Stomach (tissue), 9 donors: ENCODE measurements around the gene CNTNAP5. TPM values are rescaled to one million over a fixed set of nuclear protein-coding genes. Genes with fewer than 3 reads are reported as not detected.

Source experiments
- DNase-seq, 2 donors: peaks; one replicate each; pipeline versions ENCODE4 v3.0.0 to v3.0.0-alpha.2; 2013 to 2019
- H3K27ac ChIP-seq, 5 donors: fragments of 200-600 bp in 4 of 5; sonication (generic) in 4 of 5; one replicate each; pipeline ENCODE4 v1.5.1; 2013 to 2019; ENCODE audit warnings: mild to moderate bottlenecking in 1 of 5, moderate library complexity in 1 of 5
- H3K27me3 ChIP-seq, 3 donors: fragments of 200-600 bp; sonication (generic); one replicate each; pipeline ENCODE4 v1.5.1; 2017 to 2019; ENCODE audit warnings: mixed run types in 1 of 3
- H3K36me3 ChIP-seq, 4 donors: fragments of 200-600 bp; sonication (generic); 1 replicate in 3 of 4; 2 replicates in 1 of 4; pipeline ENCODE4 v1.5.1; 2016 to 2019
- H3K4me1 ChIP-seq, 4 donors: fragments of 200-600 bp; sonication (generic); one replicate each; pipeline ENCODE4 v1.5.1; 2016 to 2019
- H3K4me3 ChIP-seq, 4 donors: fragments of 200-600 bp; sonication (generic) in 3 of 4; one replicate each; pipeline ENCODE4 v1.5.1; 2016 to 2019; ENCODE audit warnings: mild to moderate bottlenecking in 1 of 4
- H3K9me3 ChIP-seq, 4 donors: fragments of 200-600 bp; sonication (generic); one replicate each; pipeline ENCODE4 v1.5.1; 2016 to 2019
- CTCF ChIP-seq, 7 experiments: fragments of 450-650 bp in 4 of 7; fragments of 200-600 bp in 3 of 7; sonication (generic) in 3 of 7; IDR thresholded peaks; one replicate each; pipeline ENCODE4 v1.5.1; 2016 to 2019; ENCODE audit warnings: antibody characterized with exemption in 7 of 7, control low read depth in 2 of 7, mild to moderate bottlenecking in 1 of 7
- EP300 ChIP-seq: sonication (generic); formaldehyde crosslinking; IDR thresholded peaks from one replicate; pipeline ENCODE4 v1.6.1; 2017; ENCODE audit warnings: antibody characterized with exemption
- POLR2A ChIP-seq, 4 donors: fragments of 450-650 bp; IDR thresholded peaks; one replicate each; pipeline ENCODE4 v1.6.1; 2016; ENCODE audit warnings: antibody characterized with exemption in 4 of 4, control low read depth in 2 of 4, mild to moderate bottlenecking in 1 of 4, moderate library complexity in 1 of 4
- POLR2AphosphoS5 ChIP-seq, 3 donors: sonication (generic); formaldehyde crosslinking; IDR thresholded peaks; one replicate each; pipeline ENCODE4 v1.6.1; 2016; ENCODE audit warnings: antibody characterized with exemption in 3 of 3
- whole genome bisulfite sequencing, 5 donors: extraction: QIAGEN DNeasy Blood & Tissue Kit in 3 of 5; methylation state at CpG; one replicate each; pipeline versions ENCODE4 v1.1.5 to v1.1.7; 2013 to 2018; 5-methylcytosine and 5-hydroxymethylcytosine counted together
- intact Hi-C: fragments of 100-400 bp; cut with DNase I; formaldehyde crosslinking; loops from one replicate; pipeline ENCODE4 v1.15.1; 2023; ENCODE audit warnings: low total_unique reads
- polyA plus RNA-seq, 3 donors: library from polyadenylated mRNA; stranded (reverse); fragments of 200-250 nt; gene quantifications; one replicate each; pipeline ENCODE4 v1.2.3, GENCODE V29; 2013
- total RNA-seq, 5 donors: library from RNA; depleted of rRNA; stranded (reverse); fragments of >200 nt; gene quantifications; one replicate each; pipeline versions ENCODE4 v1.1.0 to v1.2.3, GENCODE V29; 2014 to 2016
- donor health status: healthy with polysubstance abuse.
- donor health status: Bipolar disorder and iron deficiency.
- donor health status: healthy.

Gene CNTNAP5
- total and polyA plus RNA-seq, 8 donors, result 1.3 TPM; not detected in 7

GRCh38 chr2:124267794-124268193 lies 242.7 kb downstream of the CNTNAP5 start:
- intact Hi-C loops, result no loop called here
- DNase-seq, result peak in 1 of 2 donors; percentile 40
- TF ChIP-seq POLR2AphosphoS5 (IDR thresholded peaks at IDR 0.05), result no peak
- no peak for TF ChIP-seq CTCF (IDR thresholded peaks at IDR 0.05)
- no peak for TF ChIP-seq EP300
- TF ChIP-seq POLR2A (IDR thresholded peaks at IDR 0.05), result no peak
- H3K9me3 ChIP-seq, result peaks cover 0 to 4% (median 0%) of the 10 kb centered on the region in 4 donors
- H3K4me3 ChIP-seq, result no peak overlapping the region
- no peak overlapping the region for H3K27ac ChIP-seq
- H3K4me1 ChIP-seq, result peaks cover 0 to 15% (median 5%) of the 10 kb centered on the region in 4 donors
- H3K27me3 ChIP-seq, result no peaks in the 10 kb centered on the region
- 42 to 62% (median 47%) methylated on average over 5 of the region's 5 CpGs for WGBS, 5 donors
- no peaks in the 10 kb centered on the region for H3K36me3 ChIP-seq

- TF ChIP-seq POLR2AphosphoS5 (IDR thresholded peaks at IDR 0.05) (peak in 2 of 3 donors; percentile 4 to 40), POLR2A (IDR thresholded peaks at IDR 0.05) (no peak)
- Histone ChIP-seq H3K27ac (peak overlapping the region in 2 of 5 donors; percentile 34 to 49), H3K4me1 (peaks cover 0 to 15% (median 5%) of the 10 kb centered on the region in 4 donors), H3K36me3 (no peaks in the 10 kb centered on the region), H3K27me3 (no peaks in the 10 kb centered on the region), H3K9me3 (peaks cover 0 to 4% (median 0%) of the 10 kb centered on the region in 4 donors), H3K4me3 (no peak overlapping the region)
- DNase-seq, result peak in 1 of 2 donors; percentile 47
- WGBS, 5 donors, result 23 to 64% (median 49%) methylated on average over 7 of the region's 7 CpGs
- intact Hi-C loops, result no loop called here
These were observed 244.3 kb downstream of the CNTNAP5 start for GRCh38 chr2:124269348-124269747.

- Histone ChIP-seq H3K9me3 (no peaks in the 10 kb centered on the region), H3K4me3 (no peak overlapping the region), H3K27me3 (no peaks in the 10 kb centered on the region), H3K4me1 (peaks cover 0 to 15% (median 5%) of the 10 kb centered on the region in 4 donors), H3K36me3 (no peaks in the 10 kb centered on the region), H3K27ac (no peak overlapping the region)
- TF ChIP-seq EP300, result no peak
- TF ChIP-seq CTCF (IDR thresholded peaks at IDR 0.05), result no peak
- TF ChIP-seq POLR2AphosphoS5 (IDR thresholded peaks at IDR 0.05), result no peak
- TF ChIP-seq POLR2A (IDR thresholded peaks at IDR 0.05), result no peak
- intact Hi-C loops, result no loop called here
- WGBS, 5 donors, result 71 to 78% (median 74%) methylated on average over 1 of the region's 1 CpG
- DNase-seq, result no peak
These were observed 247.3 kb downstream of the CNTNAP5 start for GRCh38 chr2:124272261-124272841.

GRCh38 chr2:124281541-124281940 lies 256.5 kb downstream of the CNTNAP5 start:
- H3K9me3 ChIP-seq, result peaks cover 0 to 14% (median 2%) of the 10 kb centered on the region in 4 donors
- no peaks in the 10 kb centered on the region for H3K27me3 ChIP-seq
- TF ChIP-seq EP300 (no peak), CTCF (IDR thresholded peaks at IDR 0.05) (no peak), POLR2AphosphoS5 (IDR thresholded peaks at IDR 0.05) (no peak), POLR2A (IDR thresholded peaks at IDR 0.05) (no peak)
- no peaks in the 10 kb centered on the region for H3K4me1 ChIP-seq
- intact Hi-C loops, result no loop called here
- WGBS, 5 donors, result 72 to 79% (median 78%) methylated on average over 10 of the region's 10 CpGs
- H3K4me3 ChIP-seq, result no peak overlapping the region
- DNase-seq, result no peak
- H3K27ac ChIP-seq, result no peak overlapping the region
- no peaks in the 10 kb centered on the region for H3K36me3 ChIP-seq

GRCh38 chr2:124283096-124283495 lies 258.0 kb downstream of the CNTNAP5 start:
- intact Hi-C loops, result no loop called here
- Histone ChIP-seq H3K36me3 (no peaks in the 10 kb centered on the region), H3K9me3 (peaks cover 0 to 14% (median 2%) of the 10 kb centered on the region in 4 donors), H3K4me3 (no peak overlapping the region), H3K27ac (no peak overlapping the region), H3K4me1 (no peaks in the 10 kb centered on the region), H3K27me3 (no peaks in the 10 kb centered on the region)
- TF ChIP-seq POLR2A (IDR thresholded peaks at IDR 0.05) (no peak), CTCF (IDR thresholded peaks at IDR 0.05) (no peak), EP300 (no peak), POLR2AphosphoS5 (IDR thresholded peaks at IDR 0.05) (no peak)
- DNase-seq, result peak; percentile 29 to 39
